Type B pancreatic cell (in vitro differentiated cells): ENCODE data around the gene TPRN. TPM values are rescaled to one million over a fixed set of nuclear protein-coding genes. Genes with fewer than 3 reads are reported as not detected.
A peak's percentile ranks its signal among the peaks of the same experiment; 100 is the strongest.

Source experiments
- DNase-seq: peaks from one replicate; pipeline ENCODE4 v3.0.0; 2021; ENCODE audit warnings: mixed read lengths; ENCODE audit not compliant: unreplicated experiment; ENCODE audit errors: extremely low spot score
- H3K27ac Mint-ChIP-seq: 2 replicates; pipeline ENCODE4 v1.8.0; 2021; ENCODE audit warnings: mild to moderate bottlenecking, mixed read lengths
- H3K27me3 Mint-ChIP-seq: 2 replicates; pipeline ENCODE4 v1.8.0; 2021; ENCODE audit warnings: mixed read lengths
- H3K36me3 Mint-ChIP-seq: 2 replicates; pipeline ENCODE4 v1.8.0; 2021; ENCODE audit warnings: mixed read lengths
- H3K4me1 Mint-ChIP-seq: one replicate; pipeline ENCODE4 v1.8.0; 2021; ENCODE audit warnings: mixed read lengths; ENCODE audit not compliant: unreplicated experiment
- H3K4me3 Mint-ChIP-seq: 2 replicates; pipeline ENCODE4 v1.8.0; 2021; ENCODE audit warnings: mild to moderate bottlenecking, mixed read lengths
- H3K9me3 Mint-ChIP-seq: 2 replicates; pipeline ENCODE4 v1.8.0; 2021; ENCODE audit warnings: mixed read lengths
- CTCF ChIP-seq: fragments of 200-600 bp; sonication (generic); conservative IDR thresholded peaks from 2 replicates; pipeline ENCODE4 v1.5.0; 2021; ENCODE audit warnings: antibody characterized with exemption, mild to moderate bottlenecking
- total RNA-seq: library from RNA; stranded (reverse); gene quantifications from 2 replicates; pipeline ENCODE4 v1.2.1, GENCODE V29; 2021; ENCODE audit warnings: low replicate concordance

TPRN gene
- total RNA-seq, 1 donor from 2014 or later = 24.1 TPM

GRCh38 chr9:137163805-137164204, 36.7 kb downstream of the TPRN start:
- Mint-ChIP-seq H3K36me3 (no peaks in the 10 kb centered on the region), H3K9me3 (no peaks in the 10 kb centered on the region), H3K4me1 (no peaks in the 10 kb centered on the region), H3K27me3 (peaks cover 68% of the 10 kb centered on the region), H3K27ac (no peak overlapping the region), H3K4me3 (peak overlapping the region; percentile 60)
- no peak for TF ChIP-seq CTCF
- no peak for DNase-seq

GRCh38 chr9:137163365-137163715, 37.2 kb downstream of the TPRN start:
- H3K27me3 Mint-ChIP-seq = peaks cover 73% of the 10 kb centered on the region
- no peaks in the 10 kb centered on the region for H3K9me3 Mint-ChIP-seq
- TF ChIP-seq CTCF = no peak
- no peaks in the 10 kb centered on the region for H3K36me3 Mint-ChIP-seq
- DNase-seq = no peak
- no peak overlapping the region for H3K27ac Mint-ChIP-seq
- no peaks in the 10 kb centered on the region for H3K4me1 Mint-ChIP-seq
- peak overlapping the region; percentile 60 for H3K4me3 Mint-ChIP-seq

GRCh38 chr9:137162505-137163364, 37.8 kb downstream of the TPRN start:
- H3K4me1 Mint-ChIP-seq = no peaks in the 10 kb centered on the region
- no peak overlapping the region for H3K27ac Mint-ChIP-seq
- no peak for TF ChIP-seq CTCF
- no peaks in the 10 kb centered on the region for H3K36me3 Mint-ChIP-seq
- peaks cover 78% of the 10 kb centered on the region for H3K27me3 Mint-ChIP-seq
- DNase-seq = no peak
- peak overlapping the region; percentile 74 for H3K4me3 Mint-ChIP-seq
- no peaks in the 10 kb centered on the region for H3K9me3 Mint-ChIP-seq

GRCh38 chr9:137161558-137162486, 38.7 kb downstream of the TPRN start:
- H3K27ac Mint-ChIP-seq = no peak overlapping the region
- no peak overlapping the region for H3K4me3 Mint-ChIP-seq
- H3K36me3 Mint-ChIP-seq = no peaks in the 10 kb centered on the region
- no peaks in the 10 kb centered on the region for H3K9me3 Mint-ChIP-seq
- peaks cover 81% of the 10 kb centered on the region for H3K27me3 Mint-ChIP-seq
- TF ChIP-seq CTCF = no peak
- no peak for DNase-seq
- H3K4me1 Mint-ChIP-seq = no peaks in the 10 kb centered on the region

- H3K9me3 Mint-ChIP-seq = no peaks in the 10 kb centered on the region
- TF ChIP-seq CTCF = no peak
- no peaks in the 10 kb centered on the region for H3K36me3 Mint-ChIP-seq
- DNase-seq = no peak
- H3K4me1 Mint-ChIP-seq = no peaks in the 10 kb centered on the region
- H3K4me3 Mint-ChIP-seq = no peak overlapping the region
- H3K27ac Mint-ChIP-seq = no peak overlapping the region
- peaks cover 80% of the 10 kb centered on the region for H3K27me3 Mint-ChIP-seq
Observed at GRCh38 chr9:137160716-137161557, 39.6 kb downstream of the TPRN start.
